K562 (cell line): Measurements from ENCODE around the gene ARHGAP22. TPM values are rescaled to one million over a fixed set of nuclear protein-coding genes. Genes with fewer than 3 reads are reported as not detected.

Experiments used
- CREBBP ChIP-seq: IDR thresholded peaks from one replicate; pipeline ENCODE4 v1.6.1; 2012; ENCODE audit warnings: low read depth, mild to moderate bottlenecking, control low read depth, inconsistent platforms, low read length
- KAT7 ChIP-seq: sonication (generic); formaldehyde crosslinking; IDR thresholded peaks from 2 replicates; pipeline ENCODE4 v1.8.0; 2022; ENCODE audit warnings: missing genetic modification reagents, mild to moderate bottlenecking, borderline replicate concordance
- KLF13 ChIP-seq: fragments of 450-650 bp; IDR thresholded peaks from 2 replicates; pipeline ENCODE4 v1.6.1; 2016; ENCODE audit warnings: missing genetic modification characterization, low read depth, mild to moderate bottlenecking, missing compliant biosample characterization, moderate library complexity, borderline replicate concordance
- MAFF ChIP-seq: IDR thresholded peaks from 2 replicates; pipeline ENCODE4 v1.6.1; 2012; ENCODE audit warnings: low read length, improper control_type of control experiment
- MCM3 ChIP-seq: fragments of 450-650 bp; IDR thresholded peaks from 2 replicates; pipeline ENCODE4 v1.6.1; 2016
- MTA1 ChIP-seq: fragments of 450-650 bp; IDR thresholded peaks from 2 replicates; pipeline ENCODE4 v1.6.1; 2017; ENCODE audit warnings: borderline replicate concordance
- MYNN ChIP-seq, 2 experiments: sonication (generic); formaldehyde crosslinking in 1 of 2; IDR thresholded peaks; 2 replicates each; pipeline versions ENCODE4 v1.5.0 to v1.6.1; 2016 to 2020; ENCODE audit warnings: antibody characterized with exemption in 1 of 2, missing genetic modification reagents in 1 of 2
- NUFIP1 ChIP-seq: fragments of 450-650 bp; IDR thresholded peaks from 2 replicates; pipeline ENCODE4 v1.6.1; 2018; ENCODE audit not compliant: partially characterized antibody
- POLR2G ChIP-seq: fragments of 200-400 bp; formaldehyde crosslinking; IDR thresholded peaks from 2 replicates; pipeline ENCODE4 v1.6.1; 2017; ENCODE audit warnings: low read depth, mild to moderate bottlenecking, antibody characterized with exemption, low read length, moderate library complexity
- RBM34 ChIP-seq: fragments of 200-400 bp; formaldehyde crosslinking; IDR thresholded peaks from 2 replicates; pipeline ENCODE4 v1.6.1; 2018; ENCODE audit warnings: low read length, borderline replicate concordance; ENCODE audit not compliant: insufficient read depth
- SIN3A ChIP-seq, 2 experiments: fragments of 150-350 bp in 1 of 2; IDR thresholded peaks; 2 replicates each; pipeline ENCODE4 v1.6.1; 2011 to 2016; ENCODE audit warnings: borderline replicate concordance in 2 of 2, low read depth in 2 of 2, low read length in 2 of 2, mild to moderate bottlenecking in 2 of 2, moderate library complexity in 2 of 2; ENCODE audit not compliant: control insufficient read depth in 1 of 2
- SRSF7 ChIP-seq: fragments of 200-400 bp; formaldehyde crosslinking; optimal IDR thresholded peaks from 2 replicates; pipeline ENCODE3; 2017; ENCODE audit warnings: mild to moderate bottlenecking, low read depth, low read length
- STAG1 ChIP-seq: sonication (generic); formaldehyde crosslinking; IDR thresholded peaks from 2 replicates; pipeline ENCODE4 v1.5.0; 2020; ENCODE audit warnings: missing genetic modification reagents, borderline replicate concordance
- ZNF436 ChIP-seq: fragments of 250-450, 450-650 bp; sonication (Bioruptor Pico); formaldehyde crosslinking; IDR thresholded peaks from 2 replicates; pipeline ENCODE4 v1.7.0; 2020; ENCODE audit warnings: mild to moderate bottlenecking
- ZNF717 ChIP-seq: fragments of 250-450 bp; sonication (Bioruptor Pico); IDR thresholded peaks from 2 replicates; pipeline ENCODE4 v1.5.0; 2021
- polyA plus RNA-seq, 8 experiments: library from polyadenylated mRNA; depleted of rRNA in 4 of 8; stranded (reverse) in 5 of 8; unstranded in 3 of 8; fragments of >200 nt; fragmentation: Nextera tagmentation in 2 of 8; fragmentation: Illumina TruSeq in 1 of 8; extraction: Ambion mirVana in 2 of 8; extraction: Trizol in 1 of 8; gene quantifications; 2 replicates each; pipeline versions ENCODE4 v1.2.1 to v1.2.3, GENCODE V29; 2011 to 2014; ENCODE audit warnings: inconsistent platforms in 1 of 8, missing spikeins in 1 of 8
- total RNA-seq, 7 experiments: library from RNA; depleted of rRNA in 6 of 7; stranded (reverse); fragments of >200 nt in 6 of 7; fragmentation: Illumina TruSeq in 2 of 7; extraction: Trizol in 2 of 7; gene quantifications; 2 replicates each; pipeline versions ENCODE4 v1.2.1 to v1.2.3, GENCODE V29; 2011 to 2021; ENCODE audit warnings: low replicate concordance in 1 of 7
- TF ChIP-seq, protein P1 (sequence below): fragments of 250-450 bp; sonication (Bioruptor Pico); IDR thresholded peaks from 2 replicates; pipeline ENCODE4 v1.8.0; 2021; ENCODE audit warnings: moderate library complexity, mild to moderate bottlenecking, inconsistent platforms
- TF ChIP-seq, protein P2 (sequence below): fragments of 250-450 bp; sonication (Bioruptor Pico); IDR thresholded peaks from 2 replicates; pipeline ENCODE4 v1.5.0; 2021

Gene ARHGAP22
- total and polyA plus RNA-seq, 9 of the 15 experiments (the other 6 are each of a cell fraction or from before 2014, with no cell fraction given): 1.3 to 28.1 (median 12.7) TPM

DNA sequence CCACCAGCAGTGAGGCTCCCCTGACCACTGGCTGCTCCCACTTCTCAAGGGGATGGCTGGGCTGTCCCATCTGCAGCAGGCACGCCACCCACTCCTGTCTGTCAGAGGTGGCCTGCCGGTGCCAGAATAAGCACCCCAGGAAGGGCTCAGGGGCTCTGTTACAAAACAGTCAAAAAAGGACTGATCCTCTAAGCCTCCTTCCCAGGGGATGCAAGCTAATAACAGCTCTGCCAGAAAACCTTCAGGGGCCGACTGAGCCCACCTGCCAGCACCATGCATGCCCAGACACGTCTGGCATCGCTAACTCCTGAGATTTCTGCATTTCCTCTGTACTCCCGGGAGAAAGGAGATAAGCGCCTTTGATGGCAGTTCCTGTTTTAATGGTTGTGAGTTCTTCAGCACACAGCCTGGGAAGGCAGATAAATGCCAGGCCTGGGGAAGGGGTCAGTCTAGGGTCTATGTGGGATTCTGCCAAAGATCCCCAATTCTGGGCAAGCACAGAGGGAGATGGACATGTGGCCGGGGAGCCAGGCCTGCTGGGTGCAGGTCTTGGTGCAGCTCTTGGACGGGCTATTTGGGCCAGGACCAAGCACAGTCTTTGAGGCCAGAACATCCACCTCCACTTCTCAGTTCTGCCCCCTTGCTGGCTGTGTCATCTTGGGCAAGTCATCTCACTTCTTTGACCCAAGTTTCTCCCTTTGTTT, 128.4 kb downstream of the ARHGAP22 start (continued):
- TF ChIP-seq, protein P1, sequence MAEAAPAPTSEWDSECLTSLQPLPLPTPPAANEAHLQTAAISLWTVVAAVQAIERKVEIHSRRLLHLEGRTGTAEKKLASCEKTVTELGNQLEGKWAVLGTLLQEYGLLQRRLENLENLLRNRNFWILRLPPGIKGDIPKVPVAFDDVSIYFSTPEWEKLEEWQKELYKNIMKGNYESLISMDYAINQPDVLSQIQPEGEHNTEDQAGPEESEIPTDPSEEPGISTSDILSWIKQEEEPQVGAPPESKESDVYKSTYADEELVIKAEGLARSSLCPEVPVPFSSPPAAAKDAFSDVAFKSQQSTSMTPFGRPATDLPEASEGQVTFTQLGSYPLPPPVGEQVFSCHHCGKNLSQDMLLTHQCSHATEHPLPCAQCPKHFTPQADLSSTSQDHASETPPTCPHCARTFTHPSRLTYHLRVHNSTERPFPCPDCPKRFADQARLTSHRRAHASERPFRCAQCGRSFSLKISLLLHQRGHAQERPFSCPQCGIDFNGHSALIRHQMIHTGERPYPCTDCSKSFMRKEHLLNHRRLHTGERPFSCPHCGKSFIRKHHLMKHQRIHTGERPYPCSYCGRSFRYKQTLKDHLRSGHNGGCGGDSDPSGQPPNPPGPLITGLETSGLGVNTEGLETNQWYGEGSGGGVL: no peak
- TF ChIP-seq POLR2G: peak; percentile 39; the same call in 1 of the 2 replicates
- TF ChIP-seq ZNF717 (CRISPR knock-in tag): no peak
- TF ChIP-seq MYNN (IDR thresholded peaks at IDR 0.05): peak; percentile 65; the same call in 1 of the 2 replicates
- no peak for TF ChIP-seq MYNN (CRISPR knock-in tag; IDR thresholded peaks at IDR 0.05)
- no peak for TF ChIP-seq CREBBP
- TF ChIP-seq ZNF436 (CRISPR knock-in tag): no peak
- no peak for TF ChIP-seq RBM34
- no peak for TF ChIP-seq STAG1
- TF ChIP-seq NUFIP1: no peak
- no peak for TF ChIP-seq MCM3
- no peak for TF ChIP-seq SIN3A (IDR thresholded peaks at IDR 0.05; ENCODE audit: borderline replicate concordance in 2 of 2, control insufficient read depth in 1 of 2, low read depth in 2 of 2, low read length in 2 of 2)
- peak; percentile 16; the same call in 1 of the 2 replicates for TF ChIP-seq KLF13 (tag)
- TF ChIP-seq, protein P2, sequence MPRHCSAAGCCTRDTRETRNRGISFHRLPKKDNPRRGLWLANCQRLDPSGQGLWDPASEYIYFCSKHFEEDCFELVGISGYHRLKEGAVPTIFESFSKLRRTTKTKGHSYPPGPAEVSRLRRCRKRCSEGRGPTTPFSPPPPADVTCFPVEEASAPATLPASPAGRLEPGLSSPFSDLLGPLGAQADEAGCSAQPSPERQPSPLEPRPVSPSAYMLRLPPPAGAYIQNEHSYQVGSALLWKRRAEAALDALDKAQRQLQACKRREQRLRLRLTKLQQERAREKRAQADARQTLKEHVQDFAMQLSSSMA (CRISPR knock-in tag): no peak
- TF ChIP-seq MTA1: no peak
- TF ChIP-seq KAT7 (CRISPR knock-in tag): no peak
- TF ChIP-seq SRSF7: no peak
- TF ChIP-seq MAFF: no peak
